ENCODE data around the gene TCIRG1.

TCIRG1 gene

GRCh38 chr11:68051191-68052136, 12.6 kb downstream of the TCIRG1 start:
- DNase-seq = no peak

- DNase-seq = no peak
Measured at GRCh38 chr11:68052137-68052873, 13.5 kb downstream of the TCIRG1 start.

- no peak for DNase-seq
Measured at GRCh38 chr11:68053117-68053516, 14.3 kb downstream of the TCIRG1 start.

GRCh38 chr11:68053981-68054812, 15.4 kb downstream of the TCIRG1 start:
- no peak for DNase-seq

- no peak for DNase-seq
Measured at GRCh38 chr11:68056317-68057285, 17.8 kb downstream of the TCIRG1 start.

GRCh38 chr11:68057807-68058206, 19.0 kb downstream of the TCIRG1 start:
- DNase-seq = no peak

- no peak for DNase-seq
Measured at GRCh38 chr11:68061508-68061907, 22.7 kb downstream of the TCIRG1 start.

- DNase-seq = no peak
Measured at GRCh38 chr11:68064926-68065325, 26.1 kb downstream of the TCIRG1 start.

- no peak for DNase-seq
Measured at GRCh38 chr11:68065841-68066240, 27.0 kb downstream of the TCIRG1 start.

GRCh38 chr11:68066742-68067141, 27.9 kb downstream of the TCIRG1 start:
- DNase-seq = no peak

- DNase-seq = no peak
Measured at GRCh38 chr11:68067991-68068390, 29.2 kb downstream of the TCIRG1 start.

GRCh38 chr11:68071281-68072048, 32.6 kb downstream of the TCIRG1 start:
- no peak for DNase-seq

GRCh38 chr11:68074584-68075352, 35.9 kb downstream of the TCIRG1 start:
- DNase-seq = no peak

- no peak for DNase-seq
Measured at GRCh38 chr11:68076371-68077042, 37.7 kb downstream of the TCIRG1 start.

- DNase-seq = no peak
Measured at GRCh38 chr11:68077617-68078582, 39.1 kb downstream of the TCIRG1 start.

GRCh38 chr11:68080860-68081259, 42.0 kb downstream of the TCIRG1 start:
- DNase-seq = no peak

- no peak for DNase-seq
Measured at GRCh38 chr11:68081691-68082090, 42.9 kb downstream of the TCIRG1 start.

- no peak for DNase-seq
Measured at GRCh38 chr11:68082481-68082880, 43.7 kb downstream of the TCIRG1 start.

Data from activated CD4-positive, CD25-positive, alpha-beta regulatory T cell (primary cell).